Keratinocyte (primary cell): Measurements from ENCODE around the gene ERCC8. TPM values are rescaled to one million over a fixed set of nuclear protein-coding genes. Genes with fewer than 3 reads are reported as not detected.

ENCODE experiments used
- DNase-seq: peaks from one replicate; pipeline ENCODE4 v3.0.0-alpha.2; 2011; ENCODE audit warnings: low read depth, missing footprints, low spot score
- FAIRE-seq: peaks from 2 replicates; lab custom pipeline; 2011; peaks lifted over from hg19 to GRCh38; lab: Jason Lieb, UNC
- H2AFZ ChIP-seq: 2 replicates; pipeline ENCODE4 v1.6.0; 2012; ENCODE audit warnings: low read length, control low read depth, inconsistent platforms; ENCODE audit not compliant: control insufficient read depth
- H3K27ac ChIP-seq: 2 replicates; pipeline ENCODE4 v1.5.1; 2011; ENCODE audit warnings: low read length; ENCODE audit not compliant: control insufficient read depth, insufficient read depth
- H3K27me3 ChIP-seq: 3 replicates; pipeline ENCODE4 v1.6.0; 2011; ENCODE audit warnings: low read length; ENCODE audit not compliant: control insufficient read depth, insufficient read depth; ENCODE audit errors: extremely low read depth
- H3K36me3 ChIP-seq, 2 experiments: 2 replicates in 1 of 2; 3 replicates in 1 of 2; pipeline ENCODE4 v1.5.1; 2011; ENCODE audit warnings: low read length in 2 of 2, mild to moderate bottlenecking in 1 of 2; ENCODE audit not compliant: control insufficient read depth in 2 of 2, insufficient read depth in 2 of 2; ENCODE audit errors: extremely low read depth in 1 of 2
- H3K4me1 ChIP-seq: 3 replicates; pipeline ENCODE4 v1.5.1; 2011; ENCODE audit warnings: low read length; ENCODE audit not compliant: control insufficient read depth, insufficient read depth; ENCODE audit errors: extremely low read depth
- H3K4me2 ChIP-seq: 3 replicates; pipeline ENCODE4 v1.6.0; 2011; ENCODE audit warnings: low read depth, low read length; ENCODE audit not compliant: control insufficient read depth, insufficient read depth; ENCODE audit errors: extremely low read depth
- H3K4me3 ChIP-seq, 3 experiments: fragments of 200-600 bp in 1 of 3; sonication (generic) in 1 of 3; 2 replicates in 2 of 3; 3 replicates in 1 of 3; pipeline ENCODE4 v1.5.1; 2011 to 2016; ENCODE audit warnings: low read length in 3 of 3, mild to moderate bottlenecking in 3 of 3, control low read depth in 2 of 3, inconsistent platforms in 1 of 3, low read depth in 1 of 3, mixed read lengths in 1 of 3, mixed run types in 1 of 3, moderate library complexity in 1 of 3; ENCODE audit not compliant: control insufficient read depth in 2 of 3, insufficient read depth in 2 of 3; ENCODE audit errors: extremely low read depth in 1 of 3
- H3K79me2 ChIP-seq: 2 replicates; pipeline ENCODE4 v1.6.0; 2012; ENCODE audit warnings: low read length; ENCODE audit not compliant: control insufficient read depth, insufficient read depth
- H3K9ac ChIP-seq: 3 replicates; pipeline ENCODE4 v1.6.0; 2011; ENCODE audit warnings: low read length; ENCODE audit not compliant: control insufficient read depth, insufficient read depth; ENCODE audit errors: extremely low read depth
- H3K9me1 ChIP-seq: 3 replicates; pipeline ENCODE4 v1.6.0; 2011; ENCODE audit warnings: low read length; ENCODE audit not compliant: control insufficient read depth, insufficient read depth; ENCODE audit errors: extremely low read depth
- H3K9me3 ChIP-seq: 2 replicates; pipeline ENCODE4 v1.5.1; 2012; ENCODE audit warnings: low read depth, low read length; ENCODE audit not compliant: control insufficient read depth
- H4K20me1 ChIP-seq: 3 replicates; pipeline ENCODE4 v1.6.0; 2011; ENCODE audit warnings: low read length; ENCODE audit not compliant: control insufficient read depth, insufficient read depth; ENCODE audit errors: extremely low read depth
- EZH2 ChIP-seq: IDR thresholded peaks from one replicate; pipeline ENCODE4 v1.6.1; 2012; ENCODE audit warnings: inconsistent platforms, mild to moderate bottlenecking, low read length, moderate library complexity
- dilution Hi-C: fragments of 300-500 bp; cut with MboI; formaldehyde crosslinking; loops from one replicate; pipeline ENCODE4 v1.7.0; 2020; ENCODE audit warnings: low sequenced_read_pairs; ENCODE audit not compliant: extremely low pct_ligation_motif_present
- polyA plus RNA-seq, 5 experiments: library from polyadenylated mRNA; depleted of rRNA in 3 of 5; stranded (reverse) in 3 of 5; stranded (forward) in 1 of 5; unstranded in 1 of 5; fragments of >200 nt; gene quantifications; 1 replicate in 1 of 5; 2 replicates in 3 of 5; 3 replicates in 1 of 5; pipeline versions ENCODE4 v1.2.1 to v1.2.3, GENCODE V29; 2011 to 2012; ENCODE audit warnings: missing spikeins in 2 of 5, low read depth in 1 of 5, low replicate concordance in 1 of 5
- TF ChIP-seq, protein P1 (sequence below), 3 experiments: IDR thresholded peaks in 1 of 3; conservative IDR thresholded peaks in 1 of 3; optimal IDR thresholded peaks in 1 of 3; 2 replicates in 2 of 3; 3 replicates in 1 of 3; pipeline versions ENCODE3 to v1.5.1; 2011; ENCODE audit warnings: low read length in 3 of 3, mild to moderate bottlenecking in 3 of 3, moderate library complexity in 2 of 3, control low read depth in 1 of 3, inconsistent platforms in 1 of 3; ENCODE audit not compliant: insufficient read depth in 2 of 3; ENCODE audit errors: extremely low read depth in 1 of 3

ERCC8 gene
- polyA plus RNA-seq, 1 donor (not counting 4 experiments of a cell fraction or from before 2014, with no cell fraction given) = 16.6 TPM

- H3K79me2 ChIP-seq = no peaks in the 10 kb centered on the region
- H3K27ac ChIP-seq = peak overlapping the region; percentile 53
- peak overlapping the region; percentile 78 to 86 (median 80) for H3K4me3 ChIP-seq
- DNase-seq = no peak
- H3K4me1 ChIP-seq = peaks cover 5% of the 10 kb centered on the region
- H3K27me3 ChIP-seq = no peaks in the 10 kb centered on the region
- H3K36me3 ChIP-seq = no peaks in the 10 kb centered on the region
- TF ChIP-seq, protein P1, sequence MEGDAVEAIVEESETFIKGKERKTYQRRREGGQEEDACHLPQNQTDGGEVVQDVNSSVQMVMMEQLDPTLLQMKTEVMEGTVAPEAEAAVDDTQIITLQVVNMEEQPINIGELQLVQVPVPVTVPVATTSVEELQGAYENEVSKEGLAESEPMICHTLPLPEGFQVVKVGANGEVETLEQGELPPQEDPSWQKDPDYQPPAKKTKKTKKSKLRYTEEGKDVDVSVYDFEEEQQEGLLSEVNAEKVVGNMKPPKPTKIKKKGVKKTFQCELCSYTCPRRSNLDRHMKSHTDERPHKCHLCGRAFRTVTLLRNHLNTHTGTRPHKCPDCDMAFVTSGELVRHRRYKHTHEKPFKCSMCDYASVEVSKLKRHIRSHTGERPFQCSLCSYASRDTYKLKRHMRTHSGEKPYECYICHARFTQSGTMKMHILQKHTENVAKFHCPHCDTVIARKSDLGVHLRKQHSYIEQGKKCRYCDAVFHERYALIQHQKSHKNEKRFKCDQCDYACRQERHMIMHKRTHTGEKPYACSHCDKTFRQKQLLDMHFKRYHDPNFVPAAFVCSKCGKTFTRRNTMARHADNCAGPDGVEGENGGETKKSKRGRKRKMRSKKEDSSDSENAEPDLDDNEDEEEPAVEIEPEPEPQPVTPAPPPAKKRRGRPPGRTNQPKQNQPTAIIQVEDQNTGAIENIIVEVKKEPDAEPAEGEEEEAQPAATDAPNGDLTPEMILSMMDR (optimal IDR thresholded peaks at IDR 0.05 in 1 of 3, IDR thresholded peaks at IDR 0.05 in 1 of 3, conservative IDR thresholded peaks at IDR 0.05 in 1 of 3; ENCODE audit: extremely low read depth in 1 of 3, insufficient read depth in 2 of 3, low read length in 3 of 3) = no peak
- TF ChIP-seq EZH2 = no peak
- no peaks in the 10 kb centered on the region for H3K9me1 ChIP-seq
- peak overlapping the region; percentile 68 for H3K9ac ChIP-seq
- dilution Hi-C loops = no loop called here
- FAIRE-seq = no peak
- H2AFZ ChIP-seq = peak overlapping the region; percentile 74
- H3K9me3 ChIP-seq = no peaks in the 10 kb centered on the region
- no peaks in the 10 kb centered on the region for H4K20me1 ChIP-seq
- H3K4me2 ChIP-seq = peak overlapping the region; percentile 67
These were observed 101.4 kb downstream of the ERCC8 start for GRCh38 chr5:60843386-60843935.

GRCh38 chr5:60842871-60843385 is 101.9 kb downstream of the ERCC8 start:
- Histone ChIP-seq H3K9ac (peak overlapping the region; percentile 68), H2AFZ (peak overlapping the region; percentile 74), H3K27me3 (no peaks in the 10 kb centered on the region), H4K20me1 (no peaks in the 10 kb centered on the region), H3K4me2 (peak overlapping the region; percentile 67), H3K4me3 (peak overlapping the region; percentile 78 to 86 (median 80)), H3K9me3 (no peaks in the 10 kb centered on the region), H3K79me2 (no peaks in the 10 kb centered on the region), H3K4me1 (peaks cover 10% of the 10 kb centered on the region), H3K36me3 (no peaks in the 10 kb centered on the region), H3K27ac (no peak overlapping the region), H3K9me1 (no peaks in the 10 kb centered on the region)
- FAIRE-seq = no peak
- dilution Hi-C loops = no loop called here
- DNase-seq = no peak
- TF ChIP-seq, protein P1 (optimal IDR thresholded peaks at IDR 0.05 in 1 of 3, IDR thresholded peaks at IDR 0.05 in 1 of 3, conservative IDR thresholded peaks at IDR 0.05 in 1 of 3; ENCODE audit: extremely low read depth in 1 of 3, insufficient read depth in 2 of 3, low read length in 3 of 3) = no peak
- TF ChIP-seq EZH2 = no peak
